Ascending aorta (tissue), 2 donors: ENCODE data around the gene TMEM120A. TPM values are rescaled to one million over a fixed set of nuclear protein-coding genes. Genes with fewer than 3 reads are reported as not detected.
A peak's percentile ranks its signal among the peaks of the same experiment; 100 is the strongest.

ENCODE experiments used
- DNase-seq, 2 donors: peaks; one replicate each; pipeline ENCODE4 v3.0.0-alpha.2; 2019; ENCODE audit warnings: low spot score in 2 of 2
- H3K27ac ChIP-seq, 2 donors: fragments of 200-600 bp; sonication (generic); one replicate each; pipeline ENCODE4 v1.5.1; 2016 to 2017; ENCODE audit warnings: mild to moderate bottlenecking in 1 of 2
- H3K27me3 ChIP-seq: fragments of 200-600 bp; sonication (generic); one replicate; pipeline ENCODE4 v1.5.1; 2017
- H3K36me3 ChIP-seq, 2 donors: fragments of 200-600 bp; sonication (generic); one replicate each; pipeline ENCODE4 v1.5.1; 2016
- H3K4me1 ChIP-seq, 2 donors: fragments of 200-600 bp; sonication (generic); one replicate each; pipeline ENCODE4 v1.5.1; 2016 to 2017; ENCODE audit warnings: mild to moderate bottlenecking in 1 of 2
- H3K4me3 ChIP-seq, 2 donors: fragments of 200-600 bp; sonication (generic); one replicate each; pipeline ENCODE4 v1.5.1; 2016 to 2017; ENCODE audit warnings: mild to moderate bottlenecking in 1 of 2
- H3K9me3 ChIP-seq, 2 donors: fragments of 200-600 bp; sonication (generic); one replicate each; pipeline ENCODE4 v1.5.1; 2016
- CTCF ChIP-seq, 3 experiments: fragments of 200-600 bp in 2 of 3; fragments of 450-650 bp in 1 of 3; sonication (generic) in 2 of 3; IDR thresholded peaks; one replicate each; pipeline ENCODE4 v1.5.1; 2016 to 2019; ENCODE audit warnings: antibody characterized with exemption in 3 of 3, mild to moderate bottlenecking in 1 of 3, moderate library complexity in 1 of 3
- intact Hi-C: fragments of 100-400 bp; cut with DNase I; formaldehyde crosslinking; loops from one replicate; pipeline ENCODE4 v1.15.1; 2023
- total RNA-seq: library from RNA; depleted of rRNA; stranded (reverse); fragments of >200 nt; gene quantifications from one replicate; pipeline ENCODE4 v1.1.0, GENCODE V29; 2016

Gene TMEM120A
- total RNA-seq, 1 donor from 2014 or later: 24.2 TPM

GRCh38 chr7:75963381-75963995 lies 30.9 kb downstream of the TMEM120A start:
- H3K36me3 ChIP-seq: peaks cover 11 to 13% of the 10 kb centered on the region in 2 donors
- H3K4me3 ChIP-seq: no peak overlapping the region
- no peak for DNase-seq
- H3K27me3 ChIP-seq: no peaks in the 10 kb centered on the region
- peak overlapping the region; percentile 92 to 97 for H3K27ac ChIP-seq
- peaks cover 20 to 44% of the 10 kb centered on the region in 2 donors for H3K4me1 ChIP-seq
- TF ChIP-seq CTCF (IDR thresholded peaks at IDR 0.05): no peak
- intact Hi-C loops: loop anchor here (10.0 kb wide), 1 partner anchor 249 kb away; no protein-coding TSS in a partner anchor
- H3K9me3 ChIP-seq: no peaks in the 10 kb centered on the region

DNA sequence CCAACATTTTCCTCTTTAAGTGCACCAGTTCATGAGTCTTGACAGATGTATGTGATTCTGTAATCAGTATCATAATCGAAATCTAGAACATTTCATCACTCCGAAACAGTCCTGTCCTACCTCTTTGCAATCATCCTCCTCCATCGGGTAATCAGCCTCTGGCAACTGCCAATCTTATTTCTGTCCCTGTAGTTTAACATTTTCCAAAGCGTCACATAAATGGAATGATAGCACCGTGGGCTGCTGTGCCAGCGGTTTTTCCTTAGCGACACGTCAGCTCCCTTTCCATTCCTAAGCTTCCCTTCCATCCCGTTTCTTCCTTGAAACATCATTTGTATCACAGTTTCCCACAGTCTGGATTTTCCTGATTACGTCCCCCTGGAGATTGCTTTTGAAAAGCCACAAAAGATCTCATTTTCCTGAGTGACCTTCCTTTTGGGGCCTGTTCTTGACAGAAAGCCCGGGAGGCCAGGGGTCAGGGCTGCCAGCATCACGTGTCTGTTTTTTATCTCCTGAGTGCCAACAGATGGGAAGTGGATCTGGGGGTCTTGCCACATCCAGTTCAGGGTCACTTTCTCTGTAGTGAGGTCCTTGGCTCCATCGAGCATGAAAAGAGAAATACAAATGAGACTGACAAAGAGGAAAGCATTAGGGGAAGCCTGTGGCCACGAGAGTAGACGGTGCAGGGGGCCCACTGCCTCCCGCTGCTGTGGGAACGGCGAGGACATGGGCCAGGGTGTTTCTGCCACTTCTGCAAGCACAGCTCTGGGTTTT lies 31.6 kb downstream of the TMEM120A start:
- Histone ChIP-seq H3K27me3 (no peaks in the 10 kb centered on the region), H3K36me3 (peaks cover 18 to 20% of the 10 kb centered on the region in 2 donors), H3K27ac (peak overlapping the region; percentile 92 to 97), H3K4me3 (peak overlapping the region in 1 of 2 donors; percentile 29), H3K4me1 (peaks cover 19 to 41% of the 10 kb centered on the region in 2 donors), H3K9me3 (no peaks in the 10 kb centered on the region)
- no peak for TF ChIP-seq CTCF (IDR thresholded peaks at IDR 0.05)
- intact Hi-C loops: loop anchor here (1.0 to 10.0 kb wide), 4 partner anchors 32 to 248 kb away; partner anchors contain the start of genes POR, RHBDD2 and TMEM120A
- DNase-seq: peak in 1 of 2 donors; percentile 89

GRCh38 chr7:75961218-75961617 lies 33.2 kb downstream of the TMEM120A start:
- no peaks in the 10 kb centered on the region for H3K27me3 ChIP-seq
- DNase-seq: no peak
- no peak overlapping the region for H3K4me3 ChIP-seq
- peaks cover 10 to 31% of the 10 kb centered on the region in 2 donors for H3K4me1 ChIP-seq
- H3K27ac ChIP-seq: peak overlapping the region; percentile 92 to 97
- TF ChIP-seq CTCF (IDR thresholded peaks at IDR 0.05): no peak
- H3K36me3 ChIP-seq: peaks cover 24 to 32% of the 10 kb centered on the region in 2 donors
- H3K9me3 ChIP-seq: no peaks in the 10 kb centered on the region
- intact Hi-C loops: loop anchor here (10.0 kb wide), 1 partner anchor 246 kb away; no protein-coding TSS in a partner anchor

GRCh38 chr7:75960372-75960771 lies 34.0 kb downstream of the TMEM120A start:
- intact Hi-C loops: loop anchor here (10.0 kb wide), 1 partner anchor 246 kb away; no protein-coding TSS in a partner anchor
- no peak overlapping the region for H3K4me3 ChIP-seq
- H3K4me1 ChIP-seq: peaks cover 3 to 23% of the 10 kb centered on the region in 2 donors
- peaks cover 24 to 38% of the 10 kb centered on the region in 2 donors for H3K36me3 ChIP-seq
- H3K9me3 ChIP-seq: no peaks in the 10 kb centered on the region
- H3K27me3 ChIP-seq: no peaks in the 10 kb centered on the region
- TF ChIP-seq CTCF (IDR thresholded peaks at IDR 0.05): no peak
- peak overlapping the region; percentile 7 to 45 for H3K27ac ChIP-seq
- DNase-seq: no peak

DNA sequence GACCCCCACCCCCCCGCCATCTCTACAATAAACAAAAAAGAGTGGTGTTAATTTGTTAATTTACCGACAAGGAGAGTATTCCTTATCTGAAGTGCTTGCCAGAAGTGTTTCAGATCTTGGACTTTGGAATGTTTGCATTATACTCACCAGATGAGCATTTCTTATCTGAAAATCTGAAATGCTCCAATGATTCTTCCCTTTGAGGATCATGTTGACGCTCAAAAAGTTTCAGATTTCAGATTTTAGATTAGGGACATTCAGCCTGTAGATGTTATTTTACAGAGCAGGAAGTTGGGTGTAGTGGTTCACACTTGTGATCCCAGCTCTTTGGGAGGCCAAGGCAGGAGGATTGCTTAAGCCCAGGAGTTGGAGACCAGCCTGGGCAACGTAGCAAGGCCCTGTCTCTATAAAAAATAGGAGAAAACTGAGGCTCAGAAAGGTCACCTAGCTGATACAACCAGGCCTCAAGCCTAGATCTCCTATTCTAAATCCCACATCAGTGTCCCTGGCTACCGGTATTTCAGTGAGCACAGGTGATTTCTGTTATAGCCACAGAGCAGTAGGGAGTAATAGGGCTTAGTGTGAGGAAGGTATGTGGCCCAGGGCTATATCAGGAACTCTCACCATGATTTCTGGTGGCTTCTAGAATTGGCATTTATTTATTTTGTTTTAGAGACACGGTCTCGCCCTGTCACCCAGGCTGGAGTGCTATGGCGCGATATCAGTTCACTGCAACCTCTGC lies 35.4 kb downstream of the TMEM120A start:
- TF ChIP-seq CTCF (IDR thresholded peaks at IDR 0.05): no peak
- Histone ChIP-seq H3K36me3 (peaks cover 24 to 52% of the 10 kb centered on the region in 2 donors), H3K27ac (no peak overlapping the region), H3K4me1 (peaks cover 0 to 15% of the 10 kb centered on the region in 2 donors), H3K9me3 (no peaks in the 10 kb centered on the region), H3K4me3 (no peak overlapping the region), H3K27me3 (no peaks in the 10 kb centered on the region)
- DNase-seq: no peak
- intact Hi-C loops: no loop called here
